ENCODE measurements around the gene SGCA.
A peak's percentile ranks its signal among the peaks of the same experiment; 100 is the strongest.

The SGCA gene

GRCh38 chr17:50175035-50175807 lies 9.4 kb downstream of the SGCA start:
- Histone ChIP-seq H3K4me3 (ENCODE audit: low read depth, low read length) (no peak overlapping the region), H3K27me3 (replicated peaks) (no peaks in the 10 kb centered on the region), H3K36me3 (replicated peaks) (no peaks in the 10 kb centered on the region), H3K27ac (peak overlapping the region; percentile 91)
- no peak for TF ChIP-seq CTCF (IDR thresholded peaks at IDR 0.05; ENCODE audit: low read depth, low read length, missing control alignments)
- in situ Hi-C loops (cut with HindIII; ENCODE audit: low pct_ligation_motif_present, low sequenced_read_pairs): no loop called here
- DNase-seq: peak; percentile 2

GRCh38 chr17:50176559-50177357 lies 11.0 kb downstream of the SGCA start:
- no peak overlapping the region for H3K4me3 ChIP-seq (ENCODE audit: low read depth, low read length)
- peak overlapping the region; percentile 98 for H3K27ac ChIP-seq
- DNase-seq: peak; percentile 8
- peaks cover under 1% of the 10 kb centered on the region for H3K36me3 ChIP-seq (replicated peaks)
- H3K27me3 ChIP-seq (replicated peaks): no peaks in the 10 kb centered on the region
- peak; percentile 34 for TF ChIP-seq CTCF (IDR thresholded peaks at IDR 0.05; ENCODE audit: low read depth, low read length, missing control alignments)
- in situ Hi-C loops (cut with HindIII; ENCODE audit: low pct_ligation_motif_present, low sequenced_read_pairs): no loop called here

- DNase-seq: no peak
- Histone ChIP-seq H3K4me3 (ENCODE audit: low read depth, low read length) (no peak overlapping the region), H3K27ac (peak overlapping the region; percentile 98), H3K36me3 (replicated peaks) (peaks cover 7% of the 10 kb centered on the region), H3K27me3 (replicated peaks) (no peaks in the 10 kb centered on the region)
- in situ Hi-C loops (cut with HindIII; ENCODE audit: low pct_ligation_motif_present, low sequenced_read_pairs): no loop called here
- no peak for TF ChIP-seq CTCF (IDR thresholded peaks at IDR 0.05; ENCODE audit: low read depth, low read length, missing control alignments)
Observed at GRCh38 chr17:50177476-50177875, 11.7 kb downstream of the SGCA start.

- TF ChIP-seq CTCF (IDR thresholded peaks at IDR 0.05; ENCODE audit: low read depth, low read length, missing control alignments): peak; percentile 62
- peak; percentile 97 for DNase-seq
- no peak overlapping the region for H3K4me3 ChIP-seq (ENCODE audit: low read depth, low read length)
- H3K36me3 ChIP-seq (replicated peaks): peaks cover 15% of the 10 kb centered on the region
- no peaks in the 10 kb centered on the region for H3K27me3 ChIP-seq (replicated peaks)
- in situ Hi-C loops (cut with HindIII; ENCODE audit: low pct_ligation_motif_present, low sequenced_read_pairs): no loop called here
- peak overlapping the region; percentile 98 for H3K27ac ChIP-seq
Observed at GRCh38 chr17:50177983-50178834, 12.4 kb downstream of the SGCA start.

- Histone ChIP-seq H3K27me3 (replicated peaks) (no peaks in the 10 kb centered on the region), H3K27ac (peak overlapping the region; percentile 98), H3K4me3 (ENCODE audit: low read depth, low read length) (no peak overlapping the region), H3K36me3 (replicated peaks) (peaks cover 30% of the 10 kb centered on the region)
- TF ChIP-seq CTCF (IDR thresholded peaks at IDR 0.05; ENCODE audit: low read depth, low read length, missing control alignments): no peak
- no peak for DNase-seq
- in situ Hi-C loops (cut with HindIII; ENCODE audit: low pct_ligation_motif_present, low sequenced_read_pairs): no loop called here
Observed at GRCh38 chr17:50180111-50180510, 14.3 kb downstream of the SGCA start.

Data from brain microvascular endothelial cell (primary cell).